GM21786 (cell line): Measurements from ENCODE around the gene SPARCL1.
"Not testable (repeated sequence)": the region's sequence is repeated elsewhere in the genome, so short reads cannot be mapped to it uniquely, and the experiment has no call there.

ENCODE experiments used
- ATAC-seq: cut with Tn5 transposase; IDR thresholded peaks from one replicate; pipeline ENCODE4 v1.9.1; 2021; ENCODE audit not compliant: unreplicated experiment

SPARCL1 gene

DNA sequence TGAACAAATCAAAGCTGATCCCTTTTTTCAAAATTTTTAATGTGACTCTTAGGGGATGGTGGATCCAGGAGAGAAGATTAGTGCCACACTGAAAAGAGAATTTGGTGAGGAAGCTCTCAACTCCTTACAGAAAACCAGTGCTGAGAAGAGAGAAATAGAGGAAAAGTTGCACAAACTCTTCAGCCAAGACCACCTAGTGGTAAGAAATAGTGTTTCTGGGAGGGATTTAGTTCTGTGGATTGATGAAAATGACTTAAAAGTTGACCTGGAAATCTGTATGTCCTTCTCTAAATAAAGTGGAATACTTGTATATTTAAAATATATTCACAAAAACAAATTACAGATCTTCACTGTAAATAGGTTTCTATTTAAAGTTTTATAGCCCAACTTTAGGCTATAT, 77.6 kb downstream of the SPARCL1 start:
- no peak for ATAC-seq

DNA sequence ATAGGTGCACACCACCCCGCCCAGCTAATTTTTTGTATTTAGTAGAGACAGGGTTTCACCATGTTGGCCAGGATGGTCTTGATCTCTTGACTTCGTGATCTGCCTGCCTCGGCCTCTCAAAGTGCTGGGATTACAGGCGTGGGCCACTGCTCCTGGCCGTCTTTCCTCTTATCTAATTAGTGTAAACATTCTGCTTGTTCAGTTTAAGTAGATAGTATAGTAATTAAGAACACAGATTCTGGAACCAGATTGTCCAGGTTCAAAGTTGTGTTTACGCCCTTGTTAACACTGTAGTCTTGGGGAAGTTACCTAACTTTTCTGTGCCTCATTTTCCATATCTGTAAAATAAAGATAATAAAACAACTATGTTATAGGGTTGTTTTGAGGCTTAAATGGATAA, 82.8 kb downstream of the SPARCL1 start:
- not testable (repeated sequence) for ATAC-seq

DNA sequence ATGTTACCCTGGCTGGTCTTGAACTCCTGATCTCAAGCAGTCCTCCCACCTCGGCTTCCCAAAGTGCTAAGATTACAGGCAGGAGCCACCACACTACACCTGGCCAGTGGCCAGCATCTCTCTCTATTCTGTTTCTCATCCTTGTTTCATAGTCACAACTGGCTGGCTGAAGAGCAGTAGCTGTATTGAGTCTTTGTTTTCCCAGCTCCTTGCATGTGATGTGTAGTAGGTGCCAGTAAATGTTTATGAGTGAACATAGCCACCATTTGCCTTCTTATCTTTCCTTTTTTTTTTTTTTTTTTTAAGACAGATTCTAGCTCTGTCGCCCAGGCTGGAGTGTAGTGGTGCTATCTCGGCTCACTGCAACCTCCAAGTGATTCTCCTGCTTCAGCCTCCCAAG, 83.2 kb downstream of the SPARCL1 start:
- ATAC-seq = no peak

DNA sequence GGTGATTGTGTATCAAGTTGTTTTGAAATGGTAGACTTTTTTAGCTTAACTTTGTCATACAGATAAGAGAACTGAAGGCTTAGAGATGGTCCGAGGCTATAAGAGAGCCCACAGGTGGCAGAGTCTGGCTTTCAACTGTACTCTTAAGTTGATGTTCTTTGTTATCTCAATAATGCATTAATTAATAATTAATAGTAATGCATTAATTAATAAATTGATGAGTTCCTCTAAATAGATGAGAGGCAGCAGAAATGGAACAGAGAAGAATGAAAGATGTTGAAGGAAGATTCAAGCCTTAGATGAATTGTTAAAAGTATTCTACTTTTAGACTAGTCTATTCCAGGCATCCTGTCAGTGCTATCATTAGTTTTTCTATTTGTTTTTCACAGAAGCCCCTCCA, 84.4 kb downstream of the SPARCL1 start:
- ATAC-seq = no peak

DNA sequence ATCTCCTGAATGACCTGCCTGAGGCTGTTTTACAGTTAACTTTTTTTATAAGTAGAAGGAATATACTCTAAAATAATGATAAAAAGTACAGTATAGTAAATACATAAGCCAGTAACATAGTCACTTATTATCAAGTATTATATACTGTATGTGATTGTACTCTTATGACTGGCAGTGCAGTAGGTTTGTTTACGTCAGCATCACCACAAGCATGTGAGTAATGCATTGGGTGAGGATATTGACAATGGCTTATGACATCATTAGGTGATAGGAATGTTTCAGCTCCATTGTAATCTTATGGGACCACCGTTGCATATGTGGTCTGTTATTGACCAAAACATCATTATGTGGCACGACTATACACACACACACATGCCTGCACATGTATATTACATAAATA, 86.3 kb downstream of the SPARCL1 start:
- ATAC-seq = no peak

DNA sequence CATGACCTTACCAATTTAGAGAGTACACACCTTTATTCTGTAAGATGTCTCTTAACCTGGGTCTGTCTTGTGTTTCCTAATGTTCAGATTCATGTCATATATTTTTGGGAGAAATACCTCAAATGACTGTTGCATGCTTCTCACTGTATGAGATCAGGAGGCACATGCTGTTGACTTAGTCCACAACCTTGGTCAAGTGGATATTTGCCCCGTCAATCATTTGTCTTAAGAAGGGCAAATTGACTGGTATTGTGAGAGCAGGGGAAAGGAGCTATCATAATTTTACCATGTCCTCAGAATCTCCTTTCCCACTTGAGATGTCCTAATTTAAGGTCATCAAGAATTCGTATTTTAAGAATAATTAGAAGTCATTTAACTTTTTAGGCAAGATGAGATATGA, 95.8 kb downstream of the SPARCL1 start:
- ATAC-seq = no peak

DNA sequence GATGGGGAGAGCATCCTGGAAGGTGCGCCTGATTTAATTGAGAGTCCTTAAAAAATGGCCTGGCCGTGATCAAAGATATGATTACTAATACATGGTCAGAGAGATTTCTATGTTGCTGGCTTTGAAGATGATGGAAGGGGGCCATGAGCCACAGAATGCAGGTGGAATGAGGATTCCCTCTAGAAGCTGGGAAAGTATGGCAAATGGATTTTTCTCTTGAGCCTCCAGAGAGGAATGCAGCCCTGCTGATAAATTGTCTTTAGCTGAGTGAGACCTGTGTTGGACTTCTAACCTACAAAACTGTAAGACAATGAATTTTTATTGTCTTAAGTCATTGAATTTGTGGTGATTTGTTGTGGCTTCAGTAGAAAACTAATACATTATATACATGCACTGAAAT, 99.1 kb downstream of the SPARCL1 start:
- no peak for ATAC-seq

DNA sequence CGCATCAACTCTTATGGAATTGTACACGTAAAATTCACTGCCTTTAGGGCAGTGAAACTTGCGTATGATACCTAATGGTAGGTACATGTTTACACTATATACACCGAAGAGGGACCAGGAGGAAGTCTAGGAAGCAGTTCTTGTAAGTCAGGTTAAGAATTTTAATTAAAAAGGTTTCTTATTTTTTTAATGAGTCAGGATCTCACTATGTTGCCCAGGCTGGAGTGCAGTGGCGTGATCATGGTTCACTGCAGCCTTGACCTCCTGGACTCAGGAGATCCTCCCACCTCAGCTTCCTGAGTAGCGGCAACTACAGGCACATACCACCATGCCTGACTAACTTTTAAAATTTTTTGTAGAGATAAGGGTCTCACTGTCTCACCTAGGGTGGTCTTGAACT, 100.2 kb downstream of the SPARCL1 start:
- no peak for ATAC-seq

DNA sequence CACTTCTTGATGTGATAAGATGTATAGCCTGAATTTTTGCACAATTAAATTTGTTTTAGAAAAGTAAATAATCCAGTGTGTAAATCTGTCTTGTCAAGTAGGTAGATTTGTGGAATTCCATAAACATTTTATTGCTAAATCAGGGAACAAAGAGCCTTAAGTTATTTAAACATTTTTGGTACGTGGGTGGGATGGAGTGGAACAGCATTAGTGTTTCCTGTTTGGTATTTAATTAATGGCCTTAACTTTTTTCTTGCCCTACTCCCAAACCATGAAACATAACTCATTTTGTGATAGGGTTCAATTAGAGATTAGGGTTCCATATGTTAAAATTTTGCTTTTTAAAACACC, 101.7 kb downstream of the SPARCL1 start:
- ATAC-seq = no peak

DNA sequence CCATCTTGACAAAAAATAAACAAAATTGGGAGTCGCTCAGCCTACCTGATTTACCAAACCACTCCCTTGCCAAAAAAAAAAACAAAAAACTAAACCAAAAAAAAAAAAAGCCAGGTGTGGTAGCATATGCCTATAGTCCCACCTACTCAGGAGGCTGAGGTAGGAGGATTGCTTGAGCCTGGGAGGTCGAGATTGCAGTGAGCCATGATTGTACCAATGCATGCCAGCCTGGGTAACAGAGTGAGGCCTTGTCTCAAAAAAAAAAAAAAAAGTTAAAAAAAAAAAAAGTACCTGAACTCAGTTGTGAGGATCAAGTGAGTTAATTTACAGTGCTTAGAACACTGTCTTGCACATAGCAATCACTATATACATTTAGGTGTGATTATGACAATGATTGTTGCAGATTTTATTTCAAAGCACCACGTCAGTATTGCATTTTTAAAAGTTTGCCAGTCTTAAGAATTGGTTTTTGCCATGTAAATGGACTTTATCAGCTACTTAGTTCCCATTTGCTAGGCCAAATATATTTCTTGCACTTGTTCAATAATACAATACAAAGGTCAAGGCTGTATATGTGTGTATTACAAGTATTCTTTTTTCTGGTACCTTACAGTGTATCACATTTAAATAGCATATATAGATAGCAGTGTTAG, 102.2 kb downstream of the SPARCL1 start:
- ATAC-seq = no peak

DNA sequence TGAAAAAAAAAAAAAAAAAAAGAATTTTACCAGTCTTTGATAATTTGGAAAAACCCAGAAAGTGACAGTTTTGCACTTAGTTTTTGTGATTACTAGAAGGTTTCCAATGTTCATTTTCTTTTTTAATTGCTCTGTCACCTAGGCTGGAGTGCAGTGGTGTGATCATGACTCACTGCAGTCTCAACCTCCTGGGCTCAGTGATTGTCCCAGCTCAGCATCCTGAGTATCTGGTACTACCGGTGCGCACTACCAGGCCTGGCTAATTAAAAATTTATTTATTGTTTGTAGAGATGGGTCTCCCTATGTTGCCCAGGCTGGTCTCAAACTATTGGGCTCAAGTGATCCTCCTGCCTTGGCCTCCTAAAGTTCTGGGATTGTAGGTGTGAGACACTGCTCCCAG, 103.5 kb downstream of the SPARCL1 start:
- ATAC-seq = no peak

DNA sequence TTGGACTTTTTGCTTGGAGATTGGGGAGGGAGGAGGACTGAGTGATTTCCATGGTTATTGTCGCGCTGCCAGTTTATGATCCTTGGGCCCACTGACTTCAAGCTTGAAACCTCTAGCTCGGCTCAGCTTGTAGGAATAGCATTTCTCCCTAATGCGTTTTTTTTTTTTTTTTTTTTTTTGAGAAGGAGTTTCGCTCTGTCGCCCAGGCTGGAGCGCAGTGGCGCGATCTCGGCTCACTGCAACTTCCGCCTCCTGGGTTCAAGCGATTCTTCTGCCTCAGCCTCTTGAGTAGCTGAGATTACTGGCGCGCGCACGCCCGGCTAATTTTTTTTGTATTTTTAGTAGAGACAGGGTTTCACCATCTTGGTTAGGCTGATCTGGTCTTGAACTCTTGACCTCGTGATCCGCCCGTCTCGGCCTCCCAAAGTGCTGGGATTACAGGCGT, 105.1 kb downstream of the SPARCL1 start:
- not testable (repeated sequence) for ATAC-seq
